GM10248 (cell line): ENCODE results near the gene NUMB.

Experiments used
- CTCF ChIA-PET: fragments of 300-600 bp; sonication (Branson Sonifier 250); formaldehyde crosslinking; extraction: SDS; loops from one replicate; lab custom pipeline; 2021; ENCODE audit warnings: antibody characterized with exemption; lab: Yijun Ruan, JAX
- POLR2A ChIA-PET: fragments of 350-650 bp; sonication (Branson Sonifier 250); formaldehyde crosslinking; extraction: SDS; loops from one replicate; lab custom pipeline; 2020; ENCODE audit warnings: antibody characterized with exemption; lab: Yijun Ruan, JAX
- DNase-seq: peaks from one replicate; pipeline ENCODE4 v3.0.0; 2012; ENCODE audit errors: extremely low spot score
- CTCF ChIP-seq: IDR thresholded peaks from 2 replicates; pipeline ENCODE4 v1.5.1; 2012; ENCODE audit warnings: mild to moderate bottlenecking, low read depth; ENCODE audit errors: extremely low read depth, missing control alignments, control extremely low read depth

Gene NUMB

DNA sequence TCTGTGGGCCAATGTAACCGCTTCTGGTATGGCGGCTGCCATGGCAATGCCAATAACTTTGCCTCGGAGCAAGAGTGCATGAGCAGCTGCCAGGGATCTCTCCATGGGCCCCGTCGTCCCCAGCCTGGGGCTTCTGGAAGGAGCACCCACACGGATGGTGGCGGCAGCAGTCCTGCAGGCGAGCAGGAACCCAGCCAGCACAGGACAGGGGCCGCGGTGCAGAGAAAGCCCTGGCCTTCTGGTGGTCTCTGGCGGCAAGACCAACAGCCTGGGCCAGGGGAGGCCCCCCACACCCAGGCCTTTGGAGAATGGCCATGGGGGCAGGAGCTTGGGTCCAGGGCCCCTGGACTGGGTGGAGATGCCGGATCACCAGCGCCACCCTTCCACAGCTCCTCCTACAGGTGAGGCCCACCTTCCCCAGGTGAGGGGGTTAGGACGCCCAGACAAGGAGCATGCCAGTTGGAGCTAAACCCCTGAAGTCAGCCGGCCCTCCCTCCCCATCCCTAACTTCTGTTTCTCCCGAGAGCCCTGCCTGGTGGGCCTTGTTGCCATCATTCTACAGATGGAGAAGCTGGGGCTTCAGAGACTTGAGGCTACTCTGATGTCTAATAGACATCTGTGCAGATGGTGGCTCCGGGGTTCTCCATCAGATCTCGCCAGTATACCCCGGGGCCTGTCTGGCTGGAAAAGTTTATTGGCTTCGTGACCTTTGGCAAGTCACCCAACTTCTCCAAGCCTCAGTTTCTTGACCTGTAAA, 195.7 kb downstream of the NUMB start:
- no peak for DNase-seq
- ChIA-PET CTCF (interaction anchor here (1.1 to 1.5 kb wide), 3 partner anchors 14 to 33 kb away, joined by 3 to 5 read pairs (median 3); no protein-coding TSS in a partner anchor), POLR2A (interaction anchor here (0.5 kb wide), 1 partner anchor 121 kb away, joined by 4 read pairs; no protein-coding TSS in a partner anchor)
- TF ChIP-seq CTCF: no peak

DNA sequence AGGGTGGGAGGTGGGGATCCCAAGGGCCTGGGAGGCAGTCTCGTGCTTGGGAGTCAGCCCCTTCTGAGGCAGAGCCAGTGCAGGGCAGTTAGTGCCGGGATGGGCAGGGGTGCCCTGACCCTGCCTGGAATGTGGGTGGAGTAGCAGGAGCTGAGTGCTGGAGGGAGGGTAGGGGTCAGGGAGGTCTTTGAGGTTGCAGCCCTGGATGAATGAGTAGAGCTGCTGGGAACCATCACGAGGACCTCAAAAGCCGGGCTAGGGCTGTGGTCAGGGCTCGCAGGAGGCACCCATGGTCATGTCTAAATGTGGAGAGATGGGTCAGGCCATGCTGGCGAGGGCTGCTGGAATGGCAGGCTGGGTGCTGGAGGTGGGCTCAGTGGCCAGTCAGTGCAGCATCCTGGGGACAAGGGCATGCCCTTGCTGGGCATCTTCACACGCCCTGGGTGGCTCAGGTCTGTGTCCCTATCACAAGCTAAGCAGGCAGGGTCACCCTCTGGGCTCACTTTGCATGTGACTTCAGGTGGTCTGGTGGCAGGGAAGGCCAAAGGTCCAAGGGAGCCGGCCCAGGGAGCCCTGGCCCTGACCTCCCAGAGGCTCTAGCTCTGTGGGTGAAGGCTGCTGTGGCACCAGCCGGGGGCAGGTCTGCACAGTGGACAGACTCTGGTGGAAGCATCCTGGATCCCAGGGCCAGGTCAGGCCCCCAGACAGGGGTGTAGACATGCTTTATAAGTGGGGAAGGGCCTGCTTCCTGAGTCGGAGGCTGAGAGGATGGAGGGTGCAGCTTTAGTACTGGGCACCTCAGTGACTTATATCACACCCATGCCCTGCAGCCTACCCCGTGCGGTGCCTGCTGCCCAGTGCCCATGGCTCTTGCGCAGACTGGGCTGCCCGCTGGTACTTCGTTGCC, 196.6 kb downstream of the NUMB start:
- no peak for DNase-seq
- ChIA-PET CTCF (interaction anchor here (1.1 to 1.4 kb wide), 2 partner anchors 13 to 33 kb away, joined by 3 to 5 read pairs; no protein-coding TSS in a partner anchor), POLR2A (no interaction called here)
- TF ChIP-seq CTCF: no peak

- DNase-seq: no peak
- CTCF ChIA-PET: interaction anchor here (1.4 kb wide), 1 partner anchor 34 kb away, joined by 5 read pairs; no protein-coding TSS in a partner anchor
- POLR2A ChIA-PET: no interaction called here
- no peak for TF ChIP-seq CTCF
These were observed 197.3 kb downstream of the NUMB start for GRCh38 chr14:73261075-73261474.

DNA sequence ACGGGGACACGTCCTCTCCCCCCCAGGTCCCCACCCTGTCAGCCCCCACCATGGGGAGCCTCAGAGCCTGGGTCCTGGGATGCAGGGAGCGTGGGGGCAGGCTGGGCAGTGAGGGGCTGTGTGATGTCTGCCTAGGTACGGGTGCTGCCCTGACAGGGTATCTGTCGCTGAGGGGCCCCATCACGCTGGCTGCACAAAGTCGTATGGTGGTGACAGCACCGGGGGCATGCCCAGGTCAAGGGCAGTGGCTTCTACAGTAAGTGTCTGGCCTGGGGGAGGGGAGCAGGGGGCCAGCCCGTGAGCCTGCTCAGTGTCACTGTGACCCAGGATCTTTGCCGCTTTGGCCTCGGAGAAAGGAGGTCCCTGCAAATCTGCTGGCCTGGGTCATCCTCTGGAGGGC, 197.8 kb downstream of the NUMB start:
- no peak for TF ChIP-seq CTCF
- CTCF ChIA-PET: no interaction called here
- no peak for DNase-seq
- POLR2A ChIA-PET: no interaction called here

DNA sequence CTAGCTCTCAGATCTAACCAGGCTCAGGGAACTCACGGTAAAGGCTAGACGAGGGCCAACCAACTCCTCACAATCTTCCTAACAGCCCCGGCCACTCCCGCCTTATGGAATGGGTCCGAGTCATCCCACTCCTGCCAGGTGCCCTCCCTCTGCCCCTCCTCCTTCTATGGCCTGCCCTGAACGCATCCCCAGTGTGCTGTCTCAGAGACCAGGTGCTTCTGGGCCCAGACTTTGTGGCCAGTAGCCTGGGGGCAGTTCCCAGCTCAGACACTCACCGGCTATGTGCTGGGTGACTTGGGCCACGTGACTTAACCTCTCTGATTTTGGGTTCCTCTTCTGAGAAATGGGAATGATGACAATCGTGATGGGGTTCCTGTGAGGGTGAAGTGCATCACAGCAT, 198.5 kb downstream of the NUMB start:
- TF ChIP-seq CTCF: no peak
- ChIA-PET POLR2A (no interaction called here), CTCF (no interaction called here)
- no peak for DNase-seq

DNA sequence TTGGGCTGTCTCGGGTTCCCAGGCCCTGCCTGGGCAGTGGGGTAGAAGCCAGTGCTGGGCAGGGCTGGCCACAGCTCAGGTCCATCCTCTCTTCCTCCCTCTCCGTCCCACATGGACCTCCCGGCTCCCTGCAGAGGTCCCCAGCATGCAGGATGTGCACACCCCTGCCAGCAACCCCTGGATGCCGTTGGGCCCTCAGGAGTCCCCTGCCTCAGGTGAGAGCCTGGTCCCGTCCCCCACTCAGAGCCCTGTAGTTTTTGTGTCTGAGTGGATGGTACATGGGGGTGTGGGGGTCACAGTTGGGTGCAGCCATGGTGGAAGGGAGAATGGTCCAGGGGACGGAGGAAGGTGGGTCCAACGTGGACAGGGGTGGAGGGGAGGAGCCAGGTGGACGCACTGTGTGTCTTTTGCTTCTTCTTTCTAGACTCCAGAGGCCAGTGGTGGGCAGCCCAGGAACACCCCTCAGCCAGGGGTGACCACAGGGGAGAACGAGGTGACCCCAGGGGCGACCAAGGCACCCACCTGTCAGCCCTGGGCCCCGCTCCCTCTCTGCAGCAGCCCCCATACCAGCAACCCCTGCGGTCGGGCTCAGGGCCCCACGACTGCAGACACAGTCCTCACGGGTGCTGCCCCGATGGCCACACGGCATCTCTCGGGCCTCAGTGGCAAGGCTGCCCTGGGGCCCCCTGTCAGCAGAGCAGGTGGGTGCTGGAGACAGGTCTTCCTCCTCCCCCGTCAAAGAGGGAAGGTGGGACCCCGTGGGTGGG, 199.3 kb downstream of the NUMB start:
- no peak for DNase-seq
- CTCF ChIA-PET: interaction anchor here (1.6 kb wide), 1 partner anchor 10 kb away, joined by 3 read pairs; no protein-coding TSS in a partner anchor
- POLR2A ChIA-PET: interaction anchor here (0.6 kb wide), 1 partner anchor 1052 kb away, joined by 3 read pairs; no protein-coding TSS in a partner anchor
- no peak for TF ChIP-seq CTCF
